ENCODE measurements around the gene PTPRS.

DNA sequence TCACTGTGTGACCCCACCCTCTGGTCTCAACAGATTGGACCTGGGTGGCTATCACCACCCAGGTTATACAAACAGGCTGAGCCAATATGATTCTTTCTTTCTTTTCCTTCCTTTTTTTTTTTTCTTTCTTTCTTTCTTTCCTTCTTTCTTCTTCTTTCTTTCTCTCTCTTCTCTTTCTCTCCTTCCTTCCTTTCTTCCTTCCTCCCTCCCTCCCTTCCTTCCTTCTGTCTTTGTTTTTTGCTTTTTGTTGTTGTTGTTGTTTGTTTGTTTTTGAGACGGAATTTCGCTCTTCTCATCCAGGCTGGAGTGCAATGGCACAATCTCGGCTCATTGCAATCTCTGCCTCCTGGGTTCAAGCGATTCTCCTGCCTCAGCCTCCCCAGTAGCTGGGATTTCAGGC lies 17.0 kb upstream of the PTPRS start:
- TF ChIP-seq, protein P1, sequence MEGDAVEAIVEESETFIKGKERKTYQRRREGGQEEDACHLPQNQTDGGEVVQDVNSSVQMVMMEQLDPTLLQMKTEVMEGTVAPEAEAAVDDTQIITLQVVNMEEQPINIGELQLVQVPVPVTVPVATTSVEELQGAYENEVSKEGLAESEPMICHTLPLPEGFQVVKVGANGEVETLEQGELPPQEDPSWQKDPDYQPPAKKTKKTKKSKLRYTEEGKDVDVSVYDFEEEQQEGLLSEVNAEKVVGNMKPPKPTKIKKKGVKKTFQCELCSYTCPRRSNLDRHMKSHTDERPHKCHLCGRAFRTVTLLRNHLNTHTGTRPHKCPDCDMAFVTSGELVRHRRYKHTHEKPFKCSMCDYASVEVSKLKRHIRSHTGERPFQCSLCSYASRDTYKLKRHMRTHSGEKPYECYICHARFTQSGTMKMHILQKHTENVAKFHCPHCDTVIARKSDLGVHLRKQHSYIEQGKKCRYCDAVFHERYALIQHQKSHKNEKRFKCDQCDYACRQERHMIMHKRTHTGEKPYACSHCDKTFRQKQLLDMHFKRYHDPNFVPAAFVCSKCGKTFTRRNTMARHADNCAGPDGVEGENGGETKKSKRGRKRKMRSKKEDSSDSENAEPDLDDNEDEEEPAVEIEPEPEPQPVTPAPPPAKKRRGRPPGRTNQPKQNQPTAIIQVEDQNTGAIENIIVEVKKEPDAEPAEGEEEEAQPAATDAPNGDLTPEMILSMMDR (IDR thresholded peaks at IDR 0.05): no peak
- TF ChIP-seq POLR2A (IDR thresholded peaks at IDR 0.05): no peak
